Measurements from ENCODE around the gene HDAC6.
"Not testable (repeated sequence)": the region's sequence is repeated elsewhere in the genome, so short reads cannot be mapped to it uniquely, and the experiment has no call there.

HDAC6 gene

DNA sequence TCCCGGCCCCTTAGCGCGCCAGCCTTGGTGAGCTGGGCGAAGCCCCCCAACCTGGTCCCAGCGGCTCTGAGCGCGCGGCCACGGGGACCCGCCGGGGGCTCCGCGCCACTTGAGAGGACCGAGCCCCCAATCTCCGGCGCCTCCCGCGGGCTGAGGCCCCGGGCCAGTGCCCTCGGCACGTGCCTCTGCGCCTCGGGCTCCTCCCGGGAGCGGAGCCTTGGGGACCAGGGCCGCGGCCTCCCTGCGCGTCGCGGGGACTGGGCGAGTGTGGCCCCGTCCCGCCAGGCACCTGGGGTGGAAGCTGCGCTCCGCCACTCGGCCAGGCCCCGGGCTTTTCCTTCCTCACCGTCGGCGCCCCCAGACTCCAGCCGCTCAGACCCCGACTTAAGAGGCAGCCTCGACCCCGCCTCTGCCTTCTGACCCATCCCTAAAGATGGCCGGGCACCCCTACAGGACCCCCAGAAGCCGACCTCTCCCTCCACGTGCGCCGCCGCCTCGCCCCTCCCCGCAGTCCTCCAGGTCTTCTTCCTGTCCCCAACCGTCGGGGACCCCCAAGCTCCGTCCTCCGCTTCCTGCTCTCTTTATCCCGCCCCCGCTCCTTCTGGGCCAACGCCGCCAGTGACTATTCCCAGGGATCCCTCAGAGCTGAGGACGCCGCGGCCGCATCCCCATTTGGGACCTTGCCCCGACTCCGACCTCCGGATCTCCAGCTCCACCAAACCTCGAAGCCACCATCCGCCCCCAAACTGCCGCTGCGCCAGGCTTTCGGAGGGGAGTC, 25.2 kb downstream of the HDAC6 start:
- DNase-seq, result no peak

DNA sequence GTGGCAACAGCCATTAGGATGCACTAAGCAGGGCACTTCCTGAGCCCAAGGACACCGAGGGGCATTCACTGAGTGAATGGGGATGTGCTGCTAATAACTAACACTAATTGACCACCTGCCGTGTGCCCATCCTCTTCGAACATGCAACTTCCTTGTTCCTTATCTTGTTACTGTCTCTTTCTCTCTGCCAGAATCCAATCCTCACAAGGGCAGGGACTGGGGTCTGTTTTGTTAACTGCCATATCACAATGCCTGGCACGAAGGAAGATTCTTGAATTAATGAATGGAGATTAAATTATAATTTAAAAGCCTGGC, 25.7 kb downstream of the HDAC6 start:
- no peak for DNase-seq

DNA sequence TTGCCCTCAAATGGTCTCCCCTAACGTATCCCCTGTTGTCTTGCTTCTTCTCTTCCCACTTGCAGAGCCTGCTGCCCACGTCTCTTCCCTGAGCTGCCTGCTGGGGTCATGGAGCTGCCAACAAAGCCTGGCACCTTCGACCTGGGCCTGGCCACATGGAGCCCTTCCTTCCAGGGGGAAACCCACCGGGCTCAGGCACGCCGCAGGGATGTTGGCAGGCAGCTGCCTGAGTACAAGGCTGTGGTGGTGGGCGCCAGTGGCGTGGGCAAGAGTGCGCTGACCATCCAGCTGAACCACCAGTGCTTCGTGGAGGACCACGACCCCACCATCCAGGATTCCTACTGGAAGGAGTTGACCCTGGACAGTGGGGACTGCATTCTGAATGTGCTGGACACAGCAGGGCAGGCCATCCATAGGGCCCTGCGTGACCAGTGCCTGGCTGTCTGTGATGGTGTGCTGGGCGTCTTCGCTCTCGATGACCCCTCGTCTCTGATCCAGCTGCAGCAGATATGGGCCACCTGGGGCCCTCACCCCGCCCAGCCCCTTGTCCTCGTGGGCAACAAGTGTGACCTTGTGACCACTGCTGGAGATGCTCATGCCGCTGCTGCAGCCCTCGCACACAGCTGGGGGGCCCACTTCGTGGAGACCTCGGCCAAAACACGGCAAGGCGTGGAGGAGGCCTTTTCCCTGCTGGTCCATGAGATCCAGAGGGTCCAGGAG, 27.3 kb downstream of the HDAC6 start:
- DNase-seq, result no peak

DNA sequence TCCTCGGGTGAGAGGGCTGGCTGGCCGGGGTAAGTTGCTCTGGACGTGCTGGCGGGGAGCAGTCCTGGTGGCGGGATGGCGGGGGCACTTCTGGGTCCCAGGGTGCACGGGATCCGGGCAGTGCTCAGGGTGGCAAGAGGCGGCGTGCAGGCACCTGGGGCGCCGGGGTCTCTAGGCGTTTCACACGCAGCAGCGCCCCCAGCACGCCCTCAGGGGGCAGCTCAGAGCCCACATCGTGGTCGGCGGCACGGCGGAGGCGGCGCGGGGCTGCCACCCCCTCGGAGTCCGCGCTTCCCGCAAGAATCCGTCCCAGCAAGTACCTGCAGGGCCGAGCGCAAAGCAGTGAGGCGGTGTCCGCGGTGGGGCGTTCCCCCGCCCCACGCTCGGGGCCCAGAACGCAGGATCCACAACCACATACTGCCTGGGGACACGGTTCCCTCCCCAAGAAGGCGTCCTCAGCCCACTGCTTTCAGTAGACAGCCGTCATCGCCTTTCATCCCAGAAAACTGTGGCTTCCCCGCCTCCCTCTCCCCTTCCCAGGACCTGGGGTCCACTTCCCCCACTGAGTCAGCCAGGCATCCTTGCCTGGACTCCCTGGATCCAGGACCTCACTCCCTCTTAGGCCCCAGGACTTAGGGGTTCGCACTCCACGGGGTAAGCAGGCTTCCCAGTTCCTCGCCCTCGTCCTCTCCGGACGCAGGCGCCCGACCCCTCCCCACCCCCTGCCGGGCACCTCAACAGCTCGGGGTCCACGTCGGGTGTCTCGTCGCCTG, 29.5 kb downstream of the HDAC6 start:
- DNase-seq, result no peak

DNA sequence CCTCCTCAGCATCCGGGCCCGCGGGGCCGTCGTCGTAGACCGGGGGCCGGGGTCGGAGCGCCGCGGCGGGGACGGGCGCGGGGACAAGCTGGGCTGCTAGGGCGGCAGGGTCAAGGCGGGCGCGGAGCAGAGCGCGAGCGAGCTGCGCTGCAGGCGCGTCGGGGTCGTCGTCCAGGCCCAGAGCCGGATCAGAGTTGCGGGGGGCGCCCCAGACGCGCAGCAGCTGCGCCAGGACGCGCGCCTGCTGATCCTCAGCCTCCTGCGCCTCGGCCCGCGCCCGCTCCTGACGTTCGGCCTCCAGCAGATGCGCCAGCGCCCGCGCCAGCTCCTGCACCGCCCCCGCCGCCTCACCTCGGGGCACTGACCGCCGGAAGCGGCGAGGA, 30.0 kb downstream of the HDAC6 start:
- no peak for DNase-seq

DNA sequence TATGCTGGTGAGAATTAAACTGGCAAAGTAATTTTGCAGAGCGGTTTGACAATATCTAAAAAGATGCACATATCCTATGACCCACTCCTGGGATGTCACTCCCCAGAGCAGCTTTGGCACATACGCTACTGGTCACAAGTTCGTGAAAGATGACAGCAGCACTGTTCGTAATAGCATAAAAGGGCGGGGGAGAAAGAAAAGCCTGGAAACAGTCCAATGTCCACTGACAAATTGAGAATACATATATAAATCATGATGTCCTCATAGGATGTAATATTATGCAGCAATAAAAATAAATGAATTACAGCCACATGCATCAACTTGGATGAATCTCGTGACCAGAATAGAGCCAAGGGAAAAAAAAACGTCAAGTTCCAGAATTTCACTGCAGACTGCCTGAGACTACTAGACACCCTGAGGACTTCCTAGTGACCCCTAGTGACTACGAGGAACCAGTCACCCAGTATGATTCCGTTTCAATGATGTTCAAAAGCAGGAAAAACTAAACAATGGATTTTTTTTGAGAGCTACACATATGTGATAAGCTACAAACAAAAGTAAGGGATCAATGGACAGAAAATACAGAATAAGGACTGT, 31.8 kb downstream of the HDAC6 start:
- no peak for DNase-seq

DNA sequence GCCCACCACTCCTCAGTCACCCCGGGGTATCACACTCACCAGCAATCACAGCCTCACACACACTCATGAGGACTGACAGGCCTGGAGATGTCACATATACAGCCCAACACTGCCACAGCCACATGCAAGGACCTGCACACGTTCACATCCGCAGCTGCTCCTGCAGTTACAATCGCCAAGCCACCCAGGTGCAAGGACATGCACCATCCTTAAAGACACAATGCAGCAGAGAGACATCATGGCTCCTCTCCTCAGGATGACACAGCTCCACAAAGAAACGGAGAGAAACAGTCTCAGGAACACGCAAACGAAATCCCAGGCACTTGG, 32.5 kb downstream of the HDAC6 start:
- no peak for DNase-seq

DNA sequence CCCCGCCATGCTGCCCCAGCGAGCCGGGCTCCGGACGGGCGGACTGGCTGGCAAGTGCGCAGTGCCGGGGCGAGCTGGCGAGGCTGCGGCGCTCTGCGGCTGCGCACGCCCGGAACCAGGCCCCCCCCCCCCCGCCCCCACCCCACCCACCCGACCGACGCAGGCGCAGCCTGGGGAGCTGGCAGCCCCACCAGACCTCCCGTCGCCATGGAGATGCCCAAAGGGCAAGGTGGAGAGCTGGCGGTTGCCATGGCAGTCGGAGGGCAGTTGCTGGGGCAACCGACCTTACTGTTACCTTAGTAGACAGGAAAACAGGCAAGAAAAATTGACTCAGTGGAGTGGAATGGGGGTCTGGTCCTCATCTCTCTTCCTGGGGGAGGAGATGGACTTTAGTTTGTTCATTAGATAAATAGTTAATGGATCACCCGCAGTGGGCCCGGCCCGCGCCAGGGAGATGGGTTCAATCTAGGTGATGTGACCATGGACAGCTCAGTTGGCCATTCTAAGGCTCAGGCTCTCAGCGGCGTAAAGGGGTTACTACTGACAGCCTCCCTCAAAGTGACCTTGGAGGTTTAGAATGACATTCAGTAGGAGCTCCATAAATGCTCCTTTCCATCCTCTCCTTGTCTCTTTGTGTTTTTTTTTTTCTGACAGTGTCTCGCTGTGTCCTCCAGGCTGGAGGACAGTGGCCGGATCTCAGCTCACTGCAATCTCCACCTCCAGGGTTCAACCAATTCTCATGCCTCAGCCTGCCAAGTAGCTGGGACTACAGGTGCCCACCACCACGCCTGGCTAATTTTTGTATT, 33.9 kb downstream of the HDAC6 start, which contains the start of gene PCSK1N:
TSS of gene PCSK1N (minus strand) at position 87 of the 806 bp plus-strand sequence. CDS start at position 9, 78 bp downstream.
- no peak for DNase-seq

DNA sequence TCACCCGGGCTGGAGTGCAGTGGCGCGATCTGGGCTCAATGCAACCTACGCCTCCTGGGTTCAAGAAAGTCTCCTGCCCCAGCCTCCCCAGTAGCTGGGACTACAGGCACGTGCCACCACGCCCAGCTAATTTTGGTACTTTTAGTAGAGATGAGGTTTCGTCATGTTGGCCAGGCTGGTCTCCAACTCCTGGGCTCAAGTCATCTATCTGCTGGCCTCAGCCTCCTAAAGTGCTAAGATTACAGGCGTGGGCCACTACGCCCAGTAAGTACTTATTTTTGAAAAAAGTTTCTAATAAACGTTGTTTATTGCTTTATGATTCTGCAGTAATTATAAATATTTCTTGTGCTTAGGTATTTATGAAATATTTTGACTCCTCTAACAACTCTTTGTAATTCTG, 37.8 kb downstream of the HDAC6 start:
- no peak for DNase-seq

DNA sequence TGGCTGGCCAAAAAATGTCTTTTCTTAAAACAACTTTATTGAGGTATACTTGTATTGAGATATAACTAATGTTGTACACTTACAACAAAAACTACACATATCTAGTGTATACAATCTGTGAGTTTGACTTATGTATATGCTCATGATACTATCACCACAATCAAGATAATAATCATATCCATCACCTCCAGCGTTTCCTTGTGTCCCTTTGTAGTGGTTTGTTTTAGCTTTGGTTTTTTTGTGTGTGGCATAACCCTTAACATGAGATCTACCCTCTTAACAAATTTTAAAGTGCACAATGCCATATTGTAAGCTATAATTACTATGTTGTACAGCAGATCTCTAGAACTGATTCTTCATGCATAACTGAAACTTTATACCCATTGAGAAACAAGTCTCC, 47.0 kb downstream of the HDAC6 start:
- no peak for DNase-seq

DNA sequence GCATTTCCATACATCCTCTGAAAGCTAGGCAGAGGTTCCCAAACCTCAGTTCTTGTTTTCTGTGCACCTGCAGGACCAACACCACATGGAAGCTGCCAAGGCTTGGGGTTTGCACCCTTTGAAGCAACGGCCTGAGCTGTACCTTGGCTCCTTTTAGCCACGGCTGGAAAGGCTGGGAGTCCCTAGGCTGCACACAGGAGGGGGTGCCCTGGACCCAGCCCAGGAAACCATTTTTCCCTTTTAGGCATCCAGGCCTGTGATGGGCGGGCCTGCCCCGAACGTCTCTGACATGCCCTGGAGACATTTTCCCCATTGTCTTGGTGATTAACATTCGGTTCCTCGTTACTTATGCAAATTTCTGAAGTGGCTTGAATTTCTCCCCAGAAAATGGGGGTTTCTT, 51.0 kb downstream of the HDAC6 start:
- no peak for DNase-seq

DNA sequence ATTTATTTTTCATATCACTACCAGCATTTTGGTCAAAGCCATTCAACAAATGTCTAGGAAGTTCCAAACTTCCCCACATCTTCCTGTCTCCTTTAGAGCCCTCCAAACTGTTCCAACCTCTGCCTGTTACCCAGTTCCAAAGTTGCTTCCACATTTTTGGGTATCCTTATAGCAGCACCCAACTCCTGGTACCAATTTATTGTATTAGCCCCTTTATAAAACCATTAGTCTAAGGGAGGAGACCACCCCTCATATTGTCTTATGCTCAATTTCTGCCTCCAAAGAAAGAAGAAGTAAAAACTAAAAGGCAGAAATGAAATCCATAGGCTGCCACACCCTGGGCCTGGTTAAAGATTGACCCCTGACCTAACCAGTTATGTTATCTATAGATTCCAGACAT, 51.6 kb downstream of the HDAC6 start:
- not testable (repeated sequence) for DNase-seq

DNA sequence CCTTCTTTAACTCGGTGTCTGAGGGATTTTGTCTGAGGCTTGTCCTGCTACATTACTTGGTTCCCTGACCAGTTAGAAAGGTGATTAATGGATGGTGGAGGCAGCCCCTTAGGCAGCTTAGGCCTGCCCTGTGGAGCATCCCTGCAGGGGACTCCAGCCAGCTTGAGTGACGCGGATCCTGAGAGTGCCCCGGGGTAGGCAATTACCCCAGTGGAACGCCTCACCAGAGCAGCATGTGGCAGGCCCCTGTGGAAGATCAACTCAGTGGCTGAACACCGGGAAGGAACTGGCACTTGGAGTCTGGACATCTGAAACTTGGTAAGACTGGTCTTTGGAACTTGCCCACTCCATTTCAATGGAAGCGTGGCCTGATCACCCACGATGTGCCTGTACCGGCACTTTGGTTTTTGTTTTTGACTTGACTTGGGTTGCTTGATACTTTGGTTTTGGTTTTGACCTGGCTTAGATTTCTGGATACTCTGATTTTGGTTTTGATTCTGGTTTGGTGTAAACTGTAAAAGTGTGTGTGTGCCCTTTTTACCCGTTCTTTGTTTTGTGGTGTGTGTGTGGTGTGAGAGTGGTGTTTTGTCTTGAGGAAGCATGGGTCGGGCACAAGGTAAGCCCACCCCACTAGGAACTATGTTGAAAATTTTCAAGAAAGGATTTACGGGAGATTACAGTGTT, 52.4 kb downstream of the HDAC6 start:
- DNase-seq, result not testable (repeated sequence)

DNA sequence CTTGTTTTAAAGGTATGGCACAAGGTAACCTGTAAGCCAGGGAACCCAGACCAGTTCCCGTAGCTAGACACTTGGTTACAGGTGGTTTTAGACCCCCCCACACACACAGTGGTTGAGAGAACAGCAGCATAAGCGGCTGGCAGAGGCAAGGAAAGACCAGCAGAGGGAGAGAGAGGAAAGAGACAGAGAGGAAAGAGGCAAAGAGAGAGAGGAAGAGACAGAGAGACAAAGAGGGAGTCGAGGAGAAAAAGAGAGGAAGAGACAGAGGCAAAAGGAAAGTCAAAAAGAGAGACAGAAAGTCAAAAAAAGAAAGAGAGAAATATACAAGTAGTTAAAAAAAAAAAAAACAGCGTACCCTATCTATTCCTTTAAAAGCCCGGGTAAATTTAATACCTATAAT, 53.0 kb downstream of the HDAC6 start:
- no peak for DNase-seq

DNA sequence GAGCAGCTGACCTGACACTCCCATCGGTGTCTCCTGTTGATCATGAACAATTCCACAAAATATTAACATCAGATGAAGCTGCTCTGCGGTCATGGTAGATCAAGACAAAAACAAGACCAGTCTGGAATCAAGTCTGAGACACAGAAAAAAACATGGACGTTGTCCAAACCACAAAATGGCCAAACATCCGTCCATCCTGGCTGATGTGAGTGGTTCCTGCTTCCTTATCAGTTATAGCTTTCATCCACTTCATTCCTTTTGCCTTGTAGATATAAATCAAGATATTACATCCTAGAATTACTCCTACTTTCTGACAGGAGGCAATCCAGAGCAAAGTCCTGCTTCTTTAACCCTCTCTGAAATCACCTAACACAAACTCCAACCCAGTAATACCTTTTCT, 62.3 kb downstream of the HDAC6 start:
- DNase-seq, result no peak

DNA sequence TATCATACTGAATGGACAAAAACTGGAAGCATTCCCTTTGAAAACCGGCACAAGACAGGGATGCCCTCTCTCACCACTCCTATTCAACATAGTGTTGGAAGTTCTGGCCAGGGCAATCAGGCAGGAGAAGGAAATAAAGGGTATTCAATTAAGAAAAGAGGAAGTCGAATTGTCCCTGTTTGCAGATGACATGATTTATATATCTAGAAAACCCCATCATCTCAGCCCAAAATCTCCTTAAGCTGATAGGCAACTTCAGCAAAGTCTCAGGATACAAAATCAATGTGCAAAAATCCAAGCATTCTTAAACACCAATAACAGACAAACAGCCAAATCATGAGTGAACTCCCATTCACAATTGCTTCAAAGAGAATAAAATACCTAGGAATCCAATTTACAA, 70.2 kb downstream of the HDAC6 start:
- not testable (repeated sequence) for DNase-seq

All from NK-92 treated with Interleukin-12 subunit alpha and Interleukin-12 subunit beta, amount 100 ng/mL, for 24 hours (cell line).